Spleen (tissue), 11 donors: ENCODE data around the gene ODAM. TPM values are rescaled to one million over a fixed set of nuclear protein-coding genes. Genes with fewer than 3 reads are reported as not detected.
"Not testable (repeated sequence)": the region's sequence is repeated elsewhere in the genome, so short reads cannot be mapped to it uniquely, and the experiment has no call there.

Experiments used
- DNase-seq: peaks from one replicate; pipeline ENCODE4 v3.0.0-alpha.2; 2020
- H3K27ac ChIP-seq, 8 donors: fragments of 200-600 bp; sonication (generic) in 7 of 8; 1 replicate in 4 of 8; 2 replicates in 4 of 8; pipeline versions ENCODE4 v1.5.0 to v1.8.0; 2016 to 2021; ENCODE audit warnings: inconsistent platforms in 4 of 8, mild to moderate bottlenecking in 4 of 8, moderate library complexity in 1 of 8
- H3K27me3 ChIP-seq, 7 donors: fragments of 200-600 bp; sonication (generic) in 6 of 7; replicated peaks in 1 of 7; 1 replicate in 4 of 7; 2 replicates in 3 of 7; pipeline versions ENCODE4 v1.5.0 to v1.8.0; 2016 to 2021; ENCODE audit warnings: inconsistent platforms in 3 of 7, mild to moderate bottlenecking in 1 of 7
- H3K36me3 ChIP-seq, 6 donors: fragments of 200-600 bp; sonication (generic) in 5 of 6; 1 replicate in 4 of 6; 2 replicates in 2 of 6; pipeline versions ENCODE4 v1.5.0 to v1.8.0; 2016 to 2021; ENCODE audit warnings: inconsistent platforms in 2 of 6
- H3K4me1 ChIP-seq, 6 donors: fragments of 200-600 bp; sonication (generic) in 5 of 6; 1 replicate in 3 of 6; 2 replicates in 3 of 6; pipeline versions ENCODE4 v1.5.0 to v1.8.0; 2016 to 2021; ENCODE audit warnings: inconsistent platforms in 3 of 6
- H3K4me3 ChIP-seq, 8 donors: fragments of 200-600 bp; sonication (generic) in 7 of 8; 1 replicate in 4 of 8; 2 replicates in 4 of 8; pipeline versions ENCODE4 v1.5.0 to v1.8.0; 2016 to 2021; ENCODE audit warnings: inconsistent platforms in 4 of 8, mild to moderate bottlenecking in 4 of 8, moderate library complexity in 2 of 8
- H3K9me3 ChIP-seq, 8 donors: fragments of 200-600 bp; sonication (generic) in 7 of 8; 1 replicate in 4 of 8; 2 replicates in 4 of 8; pipeline versions ENCODE4 v1.5.0 to v1.8.0; 2016 to 2021; ENCODE audit warnings: inconsistent platforms in 4 of 8
- CTCF ChIP-seq, 11 experiments: fragments of 200-600 bp in 7 of 11; fragments of 450-650 bp in 4 of 11; sonication (generic) in 4 of 11; IDR thresholded peaks in 8 of 11; conservative IDR thresholded peaks in 3 of 11; 1 replicate in 7 of 11; 2 replicates in 4 of 11; pipeline versions ENCODE4 v1.4.0 to v1.8.0; 2016 to 2021; ENCODE audit warnings: antibody characterized with exemption in 11 of 11, inconsistent platforms in 4 of 11, mild to moderate bottlenecking in 1 of 11
- POLR2A ChIP-seq, 3 donors: fragments of 450-650 bp; IDR thresholded peaks; one replicate each; pipeline ENCODE4 v1.5.1; 2017; ENCODE audit warnings: antibody characterized with exemption in 3 of 3, mild to moderate bottlenecking in 1 of 3
- POLR2AphosphoS5 ChIP-seq, 3 donors: sonication (generic); formaldehyde crosslinking; IDR thresholded peaks; one replicate each; pipeline ENCODE4 v1.5.1; 2017; ENCODE audit warnings: antibody characterized with exemption in 3 of 3
- WGBS, 5 donors: extraction: QIAGEN DNeasy Blood & Tissue Kit in 3 of 5; methylation state at CpG; one replicate each; pipeline versions ENCODE4 v1.1.5 to v1.1.7; 2013 to 2018; 5-methylcytosine and 5-hydroxymethylcytosine counted together
- intact Hi-C: fragments of 100-400 bp; cut with DNase I; formaldehyde crosslinking; loops from one replicate; pipeline ENCODE4 v1.15.0; 2023; ENCODE audit warnings: low total_unique reads
- polyA plus RNA-seq, 3 donors: library from polyadenylated mRNA; stranded (reverse); fragments of 200-250 nt; gene quantifications; one replicate each; pipeline ENCODE4 v1.2.1, GENCODE V29; 2013
- total RNA-seq, 7 donors: library from RNA; depleted of rRNA in 3 of 7; stranded (reverse); fragments of >200 nt in 3 of 7; fragmentation: NEBNext Ultra II Directional in 4 of 7; extraction: Animal tissue kit (Norgen Biotek cat#: 25700) in 4 of 7; gene quantifications; one replicate each; pipeline versions ENCODE4 v1.1.0 to v1.2.1, GENCODE V29; 2016 to 2021
- donor health status: healthy with polysubstance abuse.
- donor health status: DM: no; HTN: no; CAD: no; lungs with moderate emphysema.
- donor health status: DM: no; HTN: no; CAD: no.
- donor health status: Bipolar disorder and iron deficiency.
- donor health status: healthy.
- donor health status: DM: no; HTN: no; CAD: no.
- donor health status: DM: yes; HTN: yes; CAD: no.

The ODAM gene
- total and polyA plus RNA-seq, 10 donors = 0.22 to 2.0 TPM; not detected in 8

GRCh38 chr4:70196857-70197256 is 1.3 kb downstream of the ODAM start:
- intact Hi-C loops = no loop called here
- DNase-seq = no peak
- Histone ChIP-seq H3K27me3 (no peaks in the 10 kb centered on the region), H3K36me3 (no peaks in the 10 kb centered on the region), H3K4me3 (no peak overlapping the region), H3K9me3 (no peaks in the 10 kb centered on the region), H3K27ac (no peak overlapping the region), H3K4me1 (no peaks in the 10 kb centered on the region)
- TF ChIP-seq CTCF (IDR thresholded peaks at IDR 0.05 in 8 of 11, conservative IDR thresholded peaks at IDR 0.05 in 3 of 11) (no peak), POLR2AphosphoS5 (IDR thresholded peaks at IDR 0.05) (no peak), POLR2A (IDR thresholded peaks at IDR 0.05) (no peak)
- 68 to 76% (median 69%) methylated on average over 2 of the region's 2 CpGs for WGBS, 5 donors

- H3K4me3 ChIP-seq = no peak overlapping the region
- H3K9me3 ChIP-seq = no peaks in the 10 kb centered on the region
- TF ChIP-seq POLR2AphosphoS5 (IDR thresholded peaks at IDR 0.05) (no peak), CTCF (IDR thresholded peaks at IDR 0.05 in 8 of 11, conservative IDR thresholded peaks at IDR 0.05 in 3 of 11) (no peak)
- 62 to 77% (median 73%) methylated on average over 2 of the region's 2 CpGs for WGBS, 5 donors
- intact Hi-C loops = no loop called here
- H3K27me3 ChIP-seq = no peaks in the 10 kb centered on the region
- no peak overlapping the region for H3K27ac ChIP-seq
- H3K4me1 ChIP-seq = no peaks in the 10 kb centered on the region
- no peak for DNase-seq
- no peaks in the 10 kb centered on the region for H3K36me3 ChIP-seq
Observed at GRCh38 chr4:70197842-70198241, 2.3 kb downstream of the ODAM start.

GRCh38 chr4:70203601-70204000 is 8.1 kb downstream of the ODAM start:
- H3K27me3 ChIP-seq = no peaks in the 10 kb centered on the region
- intact Hi-C loops = no loop called here
- 57 to 76% (median 73%) methylated on average over 1 of the region's 1 CpG for WGBS, 5 donors

GRCh38 chr4:70212752-70213151 is 17.2 kb downstream of the ODAM start:
- H3K27ac ChIP-seq, H3K4me1 ChIP-seq, H3K4me3 ChIP-seq, H3K36me3 ChIP-seq, H3K27me3 ChIP-seq, intact Hi-C loops, DNase-seq: not testable (repeated sequence)
- peaks cover 0 to 14% (median 0%) of the 10 kb centered on the region in 8 donors for H3K9me3 ChIP-seq
- 73 to 95% (median 81%) methylated on average over 3 to 4 of the region's 4 CpGs for WGBS, 5 donors

More at GRCh38 chr4:70203601-70204000, 8.1 kb downstream of the ODAM start:
- no peak for DNase-seq
- H3K4me3 ChIP-seq = no peak overlapping the region
- no peaks in the 10 kb centered on the region for H3K36me3 ChIP-seq
- peaks cover 0 to 4% (median 0%) of the 10 kb centered on the region in 8 donors for H3K9me3 ChIP-seq
- no peak overlapping the region for H3K27ac ChIP-seq
- TF ChIP-seq CTCF (IDR thresholded peaks at IDR 0.05 in 8 of 11, conservative IDR thresholded peaks at IDR 0.05 in 3 of 11) = no peak
- no peak for TF ChIP-seq POLR2AphosphoS5 (IDR thresholded peaks at IDR 0.05)
- H3K4me1 ChIP-seq = no peaks in the 10 kb centered on the region

- H3K9me3 ChIP-seq, intact Hi-C loops, H3K27me3 ChIP-seq, H3K4me3 ChIP-seq, H3K36me3 ChIP-seq, H3K4me1 ChIP-seq, DNase-seq, H3K27ac ChIP-seq: not testable (repeated sequence)
Observed at GRCh38 chr4:70216109-70216508, 20.6 kb downstream of the ODAM start.

- H3K27ac ChIP-seq, DNase-seq, H3K27me3 ChIP-seq, H3K4me3 ChIP-seq, H3K9me3 ChIP-seq, H3K36me3 ChIP-seq, H3K4me1 ChIP-seq, intact Hi-C loops: not testable (repeated sequence)
- 90 to 100% (median 95%) methylated on average over 1 of the region's 1 CpG for WGBS, 5 donors
Observed at GRCh38 chr4:70216550-70216949, 21.0 kb downstream of the ODAM start.

GRCh38 chr4:70221389-70221788 is 25.9 kb downstream of the ODAM start:
- H3K4me1 ChIP-seq, H3K36me3 ChIP-seq, H3K27ac ChIP-seq, intact Hi-C loops, H3K4me3 ChIP-seq, H3K27me3 ChIP-seq, DNase-seq, H3K9me3 ChIP-seq: not testable (repeated sequence)
- WGBS, 5 donors = 87 to 93% (median 90%) methylated on average over 3 of the region's 3 CpGs

GRCh38 chr4:70221818-70222217 is 26.3 kb downstream of the ODAM start:
- not testable (repeated sequence) for DNase-seq

More at GRCh38 chr4:70221818-70222217, 26.3 kb downstream of the ODAM start:
- H3K27ac ChIP-seq, H3K4me3 ChIP-seq, intact Hi-C loops, H3K27me3 ChIP-seq, H3K9me3 ChIP-seq, H3K36me3 ChIP-seq, H3K4me1 ChIP-seq: not testable (repeated sequence)
